ENCODE data around the gene ZBTB34.
A peak's percentile ranks its signal among the peaks of the same experiment; 100 is the strongest.
"Not testable (repeated sequence)": the region's sequence is repeated elsewhere in the genome, so short reads cannot be mapped to it uniquely, and the experiment has no call there.

Gene ZBTB34, protein sequence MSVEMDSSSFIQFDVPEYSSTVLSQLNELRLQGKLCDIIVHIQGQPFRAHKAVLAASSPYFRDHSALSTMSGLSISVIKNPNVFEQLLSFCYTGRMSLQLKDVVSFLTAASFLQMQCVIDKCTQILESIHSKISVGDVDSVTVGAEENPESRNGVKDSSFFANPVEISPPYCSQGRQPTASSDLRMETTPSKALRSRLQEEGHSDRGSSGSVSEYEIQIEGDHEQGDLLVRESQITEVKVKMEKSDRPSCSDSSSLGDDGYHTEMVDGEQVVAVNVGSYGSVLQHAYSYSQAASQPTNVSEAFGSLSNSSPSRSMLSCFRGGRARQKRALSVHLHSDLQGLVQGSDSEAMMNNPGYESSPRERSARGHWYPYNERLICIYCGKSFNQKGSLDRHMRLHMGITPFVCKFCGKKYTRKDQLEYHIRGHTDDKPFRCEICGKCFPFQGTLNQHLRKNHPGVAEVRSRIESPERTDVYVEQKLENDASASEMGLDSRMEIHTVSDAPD

DNA sequence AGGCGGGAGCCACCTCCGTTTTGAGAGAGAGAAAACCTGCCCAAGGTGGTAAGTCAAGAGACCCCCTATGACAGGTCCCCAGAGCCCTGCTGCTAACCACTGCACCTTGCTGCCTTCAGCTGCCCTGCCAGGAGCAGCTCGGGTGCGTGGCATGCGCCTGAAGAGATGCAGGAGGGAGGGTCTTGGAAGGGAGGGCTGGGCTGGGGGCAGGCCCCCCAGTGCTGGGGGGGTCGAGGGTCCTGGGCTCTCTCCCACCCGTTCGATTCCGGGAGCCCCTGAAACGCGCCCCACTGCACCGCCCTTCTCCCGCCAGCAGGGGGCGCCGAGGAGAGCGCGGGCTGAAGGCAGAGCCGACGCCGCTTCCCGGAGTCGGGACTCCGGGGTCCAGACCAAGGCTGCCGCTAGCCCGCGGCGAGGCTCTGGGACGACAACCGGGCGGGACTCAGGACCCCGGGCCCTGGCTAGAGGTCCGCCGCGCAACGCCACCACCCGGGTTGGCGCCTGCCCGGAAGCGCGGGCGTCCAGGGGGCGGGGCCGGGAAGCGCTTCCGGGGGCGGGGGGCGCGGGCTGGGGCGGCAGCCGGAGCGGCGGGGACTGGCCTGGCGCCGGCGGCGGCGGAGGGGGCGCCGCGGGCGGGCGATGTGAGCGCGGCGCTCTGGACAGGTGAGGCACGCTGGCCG, at the start of gene ZBTB34:
TSS of gene ZBTB34 (plus strand) at position 563 of the 680 bp plus-strand sequence. CDS start 18,761 bp downstream, outside the sequence.
- DNase-seq: peak; percentile 49

DNA sequence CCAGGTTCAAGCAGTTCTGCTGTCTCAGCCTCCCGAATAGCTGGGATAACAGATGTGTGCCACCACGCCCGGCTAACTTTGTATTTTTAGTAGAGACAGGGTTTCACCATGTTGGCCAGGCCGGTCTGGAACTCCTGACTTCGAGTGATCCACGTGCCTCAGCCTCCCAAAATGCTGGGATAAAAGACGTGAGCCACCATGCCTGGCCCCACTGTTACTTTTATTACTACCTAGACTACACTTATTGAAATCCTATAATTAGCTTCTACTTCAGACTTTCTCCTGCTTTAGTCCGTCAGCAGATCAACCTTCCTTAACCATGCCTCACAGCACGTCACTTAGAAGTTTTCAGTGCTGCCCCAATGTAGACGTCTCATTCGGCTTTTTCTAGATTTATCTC, 47.4 kb upstream of the ZBTB34 start:
- no peak for DNase-seq

DNA sequence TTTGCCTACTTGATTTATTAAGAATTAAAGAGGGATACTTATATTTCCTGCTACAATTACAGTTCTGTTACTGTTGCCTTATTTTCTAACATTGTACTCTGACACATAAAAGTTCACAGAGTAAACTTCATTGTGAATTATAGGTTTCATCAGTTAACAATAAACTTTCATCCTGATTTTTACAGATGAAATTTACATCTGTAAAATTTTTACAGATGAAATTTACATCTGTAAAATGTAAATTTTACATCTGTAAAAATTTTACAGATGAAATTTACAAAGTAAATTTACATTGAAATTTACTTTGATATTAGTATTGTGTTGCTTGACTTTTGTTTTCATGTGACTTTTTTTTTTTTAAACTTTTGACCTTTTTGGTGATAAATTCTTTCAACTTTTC, 46.3 kb upstream of the ZBTB34 start:
- DNase-seq: no peak

DNA sequence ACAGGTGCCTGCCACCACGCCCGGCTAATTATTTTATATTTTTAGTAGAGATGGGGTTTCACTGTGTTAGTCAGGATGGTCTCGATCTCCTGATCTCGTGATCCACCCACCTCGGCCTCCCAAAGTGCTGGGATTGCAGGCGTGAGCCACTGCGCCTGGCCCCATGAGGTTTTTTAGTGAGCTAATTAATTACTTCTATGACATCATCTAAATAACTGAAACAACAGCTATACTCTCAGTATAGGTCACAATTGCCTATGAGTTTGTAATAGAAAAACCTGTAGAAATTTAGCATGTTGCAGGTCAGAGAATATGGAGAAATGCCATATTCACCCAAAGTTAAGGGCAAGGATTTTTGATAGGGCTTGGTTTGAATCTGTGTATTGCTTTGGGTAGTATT, 42.8 kb upstream of the ZBTB34 start:
- not testable (repeated sequence) for DNase-seq

DNA sequence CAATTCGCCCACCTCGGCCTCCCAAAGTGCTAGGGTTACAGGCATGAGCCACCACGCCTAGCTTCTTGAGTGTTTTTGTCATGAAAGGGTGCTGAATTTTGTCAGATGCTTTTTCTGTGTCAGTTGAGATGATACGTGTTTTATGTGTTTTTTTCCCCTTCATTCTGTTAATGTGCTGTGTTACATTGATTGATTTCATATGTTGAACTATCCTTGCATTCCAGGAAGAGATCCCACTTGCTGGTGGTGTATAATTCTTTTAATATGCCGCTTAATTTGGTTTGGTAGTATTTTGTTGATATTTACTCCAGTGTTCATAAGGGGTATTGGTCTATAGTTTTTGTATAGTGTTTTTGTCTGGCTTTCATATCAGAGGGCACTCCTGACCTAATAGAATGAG, 42.0 kb upstream of the ZBTB34 start:
- DNase-seq: no peak

DNA sequence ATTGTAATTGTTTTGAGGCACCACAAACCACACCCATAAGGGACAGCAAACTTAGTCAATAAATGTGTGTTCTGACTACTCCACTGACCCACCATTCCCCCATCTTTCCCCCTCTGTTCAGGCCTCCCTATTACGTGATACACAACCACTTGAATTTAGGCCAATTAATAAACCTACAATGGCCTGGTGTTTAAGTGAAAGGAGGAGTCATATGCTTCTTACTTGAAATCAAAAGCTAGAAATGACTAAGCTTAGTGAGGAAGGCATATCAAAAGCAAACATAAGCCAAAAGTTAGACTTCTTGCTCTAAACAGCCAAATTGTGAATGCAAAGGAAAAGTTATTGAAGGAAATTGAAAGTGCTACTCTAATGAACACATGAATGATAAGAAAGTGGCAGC, 41.0 kb upstream of the ZBTB34 start:
- DNase-seq: peak; percentile 8

DNA sequence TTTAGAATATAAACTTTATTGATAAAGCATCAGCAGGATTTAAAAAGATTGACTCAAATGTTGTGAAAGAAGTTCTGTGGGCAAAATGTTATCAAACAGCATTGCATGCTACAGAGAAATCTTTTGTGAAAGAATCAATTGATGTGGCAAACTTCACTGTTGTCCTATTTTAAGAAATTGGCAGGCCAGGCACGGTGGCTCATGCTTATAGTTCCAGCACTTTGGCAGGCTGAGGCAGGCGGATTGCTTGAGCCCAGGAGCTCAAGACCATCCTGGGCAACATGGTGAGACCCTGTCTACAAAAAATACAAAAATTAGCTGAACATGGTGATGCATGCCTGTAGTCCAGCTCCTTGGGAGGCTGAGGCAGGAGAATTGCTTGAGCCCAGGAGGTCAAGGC, 38.2 kb upstream of the ZBTB34 start:
- DNase-seq: no peak

DNA sequence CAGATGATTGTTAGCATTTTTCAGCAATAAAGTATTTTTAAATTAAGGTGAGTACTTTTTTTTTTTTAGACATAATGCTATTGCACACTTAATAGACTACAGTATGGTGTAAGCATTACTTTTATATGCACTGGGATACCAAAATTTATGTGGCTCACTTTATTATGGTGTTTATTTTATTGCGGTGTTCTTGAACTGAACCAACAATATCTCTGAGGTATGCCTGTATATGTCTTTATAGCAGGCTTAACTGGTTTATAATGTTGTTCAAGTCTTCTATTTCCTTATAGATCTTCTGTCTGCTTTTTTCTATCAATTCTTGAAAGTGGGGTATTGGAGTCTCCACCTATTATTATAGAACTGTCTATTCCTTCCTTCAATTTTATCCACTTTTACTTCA, 37.6 kb upstream of the ZBTB34 start:
- DNase-seq: no peak

DNA sequence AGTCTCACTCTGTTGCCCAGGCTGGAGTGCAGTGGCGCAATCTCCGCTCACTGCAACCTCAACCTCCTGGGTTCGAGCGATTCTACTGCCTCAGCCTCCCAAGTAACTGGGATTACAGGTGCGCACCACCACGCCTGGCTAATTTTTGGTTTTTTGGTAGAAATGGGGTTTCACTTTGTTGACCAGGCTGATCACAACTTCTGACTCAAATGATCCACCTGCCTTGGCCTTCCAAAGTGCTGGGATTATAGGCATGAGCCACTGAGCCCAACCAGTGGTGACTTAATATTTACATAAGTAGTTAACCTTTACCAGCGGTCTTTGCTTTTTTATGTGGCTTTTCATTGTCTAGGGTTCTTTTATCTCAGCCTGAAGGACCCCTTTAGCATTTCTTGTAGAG, 36.4 kb upstream of the ZBTB34 start:
- not testable (repeated sequence) for DNase-seq

DNA sequence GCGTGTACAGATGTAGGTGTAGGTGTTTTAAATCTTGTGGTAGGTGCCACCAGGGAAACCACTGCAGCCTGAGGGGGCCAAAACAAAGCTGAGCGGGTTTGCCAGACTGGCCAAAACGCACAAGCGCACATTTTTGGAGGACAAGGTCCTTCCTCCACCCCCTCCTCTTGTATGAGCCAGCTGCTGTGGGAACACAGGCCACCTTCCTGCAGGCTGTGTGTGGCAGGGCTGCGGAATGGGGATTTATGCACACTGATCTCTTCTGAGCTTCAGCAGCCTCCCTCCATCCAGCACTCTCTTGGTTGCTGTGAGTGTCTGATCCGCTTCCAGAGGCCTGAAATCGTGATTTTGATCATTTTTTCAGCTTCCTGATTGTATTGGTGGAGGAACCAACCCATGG, 33.2 kb upstream of the ZBTB34 start:
- DNase-seq: no peak

DNA sequence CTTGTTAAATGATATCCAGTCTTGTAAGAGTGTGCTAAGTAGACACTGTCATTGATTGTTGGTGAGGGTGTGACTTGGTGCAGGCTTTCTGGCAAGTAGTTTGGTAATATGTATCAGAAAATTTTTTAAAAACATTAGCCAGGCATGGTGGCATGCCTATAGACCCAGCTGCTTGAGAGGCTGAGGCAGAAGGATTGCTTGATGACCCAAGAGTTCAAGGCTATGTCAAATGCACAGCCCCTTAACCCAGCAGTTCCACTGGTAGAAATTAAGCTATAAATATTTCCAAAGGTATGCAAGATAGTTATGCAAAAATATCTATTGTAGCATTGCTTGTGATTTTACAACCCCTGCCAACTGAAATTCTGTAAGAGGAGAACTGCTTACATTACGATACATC, 31.4 kb upstream of the ZBTB34 start:
- no peak for DNase-seq

DNA sequence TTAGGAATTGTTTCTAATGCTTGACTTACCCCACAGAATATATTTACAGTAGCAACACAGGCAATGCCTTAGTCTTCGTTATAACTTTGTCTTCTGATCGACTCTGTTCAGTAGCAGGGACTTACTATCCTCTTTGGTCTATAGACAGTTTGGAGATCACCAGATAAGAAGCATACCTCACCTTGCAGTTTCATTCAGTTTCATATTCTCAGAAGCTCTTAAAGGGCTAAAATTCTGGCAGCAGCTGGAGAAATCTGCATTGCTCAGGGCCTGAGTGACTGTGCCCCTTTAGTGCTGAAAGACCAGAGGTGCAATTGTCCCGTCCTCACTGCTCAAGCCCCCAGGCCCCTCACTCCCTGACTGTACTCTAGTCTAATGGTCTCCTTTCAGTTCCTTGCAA, 29.6 kb upstream of the ZBTB34 start:
- no peak for DNase-seq

DNA sequence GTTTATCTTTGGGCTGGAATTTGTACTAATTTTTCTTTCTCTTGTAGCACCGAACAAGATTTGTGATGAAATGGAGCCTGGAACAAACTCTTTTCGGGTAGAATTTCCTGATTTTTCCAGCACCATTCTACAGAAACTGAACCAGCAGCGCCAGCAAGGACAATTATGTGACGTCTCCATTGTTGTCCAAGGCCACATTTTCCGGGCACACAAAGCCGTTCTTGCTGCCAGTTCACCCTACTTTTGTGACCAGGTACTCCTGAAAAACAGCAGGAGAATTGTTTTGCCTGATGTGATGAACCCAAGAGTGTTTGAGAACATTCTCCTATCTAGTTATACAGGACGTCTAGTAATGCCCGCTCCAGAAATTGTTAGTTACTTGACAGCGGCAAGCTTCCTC, 28.0 kb upstream of the ZBTB34 start:
- DNase-seq: no peak

DNA sequence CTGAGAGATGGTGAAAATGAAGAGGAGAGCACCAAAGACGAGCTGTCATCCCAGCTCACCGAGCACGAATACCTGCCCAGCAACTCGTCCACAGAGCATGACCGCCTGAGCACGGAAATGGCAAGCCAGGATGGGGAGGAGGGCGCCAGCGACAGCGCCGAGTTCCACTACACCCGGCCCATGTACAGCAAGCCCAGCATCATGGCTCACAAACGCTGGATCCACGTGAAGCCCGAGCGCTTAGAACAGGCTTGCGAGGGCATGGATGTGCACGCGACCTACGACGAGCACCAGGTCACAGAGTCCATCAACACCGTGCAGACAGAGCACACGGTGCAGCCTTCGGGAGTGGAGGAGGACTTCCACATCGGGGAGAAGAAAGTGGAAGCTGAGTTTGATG, 27.4 kb upstream of the ZBTB34 start:
- DNase-seq: no peak

DNA sequence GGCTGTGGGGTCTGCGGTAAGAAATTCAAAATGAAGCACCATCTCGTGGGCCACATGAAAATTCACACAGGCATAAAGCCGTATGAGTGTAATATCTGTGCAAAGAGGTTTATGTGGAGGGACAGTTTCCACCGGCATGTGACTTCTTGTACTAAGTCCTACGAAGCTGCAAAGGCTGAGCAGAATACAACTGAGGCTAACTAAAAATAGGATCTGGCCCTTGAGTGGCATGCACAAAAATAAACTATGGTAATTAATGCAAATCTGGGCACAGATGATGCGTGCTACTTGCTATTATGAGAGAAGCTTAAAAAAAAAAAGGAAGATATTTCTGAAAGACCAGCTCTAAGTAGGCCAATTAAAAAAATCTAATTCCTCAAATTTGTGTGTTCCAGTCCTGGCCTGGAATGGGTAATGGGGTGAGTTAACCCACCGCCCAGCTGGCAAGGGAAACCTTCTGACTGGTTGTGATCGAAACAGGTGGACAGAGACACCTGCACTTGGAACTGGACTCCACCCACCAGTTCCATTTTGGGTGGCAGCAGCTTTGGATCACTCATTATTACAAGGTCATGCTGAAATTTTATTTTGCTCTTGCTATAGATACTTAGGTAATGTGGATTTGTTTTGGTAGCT, 26.6 kb upstream of the ZBTB34 start:
- no peak for DNase-seq

DNA sequence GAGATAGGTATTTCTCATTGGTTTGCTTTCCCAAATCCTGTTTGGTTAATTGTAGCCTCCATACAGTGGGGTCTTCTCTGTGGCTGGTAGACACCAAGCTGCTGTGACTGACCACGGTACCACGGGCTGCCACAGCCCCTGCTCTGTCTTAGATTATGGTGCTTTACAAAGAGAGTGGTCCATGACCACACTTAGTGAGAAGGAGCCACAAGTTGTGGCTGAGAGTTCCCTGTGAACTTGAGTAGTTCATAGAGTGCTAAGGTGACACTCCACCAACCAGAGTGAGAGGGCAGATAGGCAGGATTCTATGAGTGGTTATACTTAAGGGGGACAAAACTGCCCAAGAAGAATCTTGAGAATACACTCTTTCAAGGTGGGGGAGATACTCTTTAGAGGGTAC, 25.8 kb upstream of the ZBTB34 start:
- DNase-seq: no peak

DNA sequence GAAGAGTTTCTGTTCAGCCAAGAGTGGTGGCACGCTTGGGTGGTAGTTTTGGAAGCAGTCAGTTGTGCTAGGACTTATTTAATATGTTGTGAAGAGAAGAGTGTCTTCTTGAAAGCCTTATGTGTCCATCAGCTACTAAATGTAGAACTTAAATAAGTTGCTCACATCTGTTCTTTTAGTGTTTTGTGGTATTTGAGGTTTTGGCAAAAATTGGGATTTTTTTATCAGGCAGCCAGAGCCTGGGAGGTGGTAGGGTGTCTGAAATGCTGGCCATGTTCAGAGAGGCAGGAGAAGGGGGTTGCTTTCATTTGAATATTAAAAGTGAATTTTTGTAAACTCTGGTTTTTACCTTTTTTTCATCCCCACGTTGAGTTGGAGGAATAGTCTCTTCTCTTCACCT, 24.2 kb upstream of the ZBTB34 start:
- DNase-seq: no peak

DNA sequence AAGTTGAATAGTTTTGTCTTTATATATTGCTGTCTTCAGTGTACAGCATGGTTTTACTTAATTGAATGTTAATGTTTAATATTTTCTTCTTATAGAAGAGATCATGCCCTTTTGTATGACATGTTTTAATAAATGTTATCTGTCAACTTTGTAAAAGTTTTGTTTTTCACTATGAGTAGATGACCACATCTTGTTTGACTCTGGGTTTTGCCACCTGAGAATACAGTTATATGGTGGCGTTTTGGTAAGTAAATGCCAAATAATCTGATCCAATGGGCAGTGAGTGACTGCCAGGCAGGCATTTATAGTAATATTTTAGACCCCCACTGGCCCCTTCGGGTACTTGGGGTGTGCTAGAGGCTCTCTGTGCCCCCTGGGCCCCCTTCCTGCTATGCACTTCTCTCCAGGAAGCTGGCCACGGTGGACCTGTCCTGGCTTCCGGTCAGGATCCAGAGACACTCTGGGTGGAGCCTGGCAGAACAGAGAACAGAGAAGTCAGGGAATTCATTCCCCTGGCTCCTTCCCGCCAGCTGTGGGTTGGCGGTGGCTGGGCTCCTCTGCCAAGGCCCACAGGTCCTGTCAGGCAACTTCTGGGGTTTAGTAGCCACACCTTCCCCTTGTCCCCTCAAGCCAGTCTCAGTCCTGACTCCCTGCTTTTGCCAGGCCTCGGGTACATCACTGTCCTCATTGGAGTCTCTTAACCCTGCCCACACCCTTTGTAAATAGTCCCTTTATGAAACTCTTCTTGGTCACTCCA, 22.2 kb upstream of the ZBTB34 start:
- DNase-seq: no peak

DNA sequence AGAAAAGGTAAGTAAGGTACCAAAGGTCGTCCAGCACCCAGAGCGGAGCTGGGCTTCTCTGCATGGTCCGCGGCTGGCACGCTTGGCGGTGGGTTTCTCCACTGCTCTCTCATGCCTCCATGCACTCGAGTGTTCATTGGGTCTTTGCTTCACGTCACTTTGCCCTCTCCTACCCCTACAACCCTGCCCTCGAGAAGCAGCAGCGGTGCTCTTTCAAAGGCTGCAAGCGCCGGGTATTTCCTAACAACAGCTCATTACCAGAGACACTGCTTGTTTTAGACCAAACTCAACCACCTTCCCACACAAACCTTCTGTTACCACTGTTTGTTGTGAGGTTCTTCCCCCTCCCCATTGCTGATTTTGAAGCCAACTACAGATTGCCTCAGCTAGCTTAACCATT, 21.5 kb upstream of the ZBTB34 start:
- DNase-seq: no peak

DNA sequence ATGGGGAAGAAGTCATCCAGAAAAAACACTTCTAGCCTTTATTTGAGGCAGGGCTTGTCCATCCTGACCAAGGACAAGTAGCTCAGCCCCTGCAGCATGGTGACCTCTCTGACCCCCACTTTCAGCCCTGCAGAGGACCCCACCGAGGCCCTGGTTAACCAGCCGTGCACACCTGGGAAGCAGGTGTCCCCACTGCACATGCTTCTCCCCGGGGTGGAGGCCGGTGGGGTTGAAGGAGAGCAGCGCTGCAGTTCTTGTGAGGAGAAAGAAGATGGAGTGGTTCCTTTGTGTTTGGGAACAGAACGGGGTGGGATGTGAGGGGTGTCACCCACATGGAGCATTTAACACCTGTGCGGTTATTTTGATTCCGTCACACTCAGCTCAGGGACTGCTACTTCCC, 21.1 kb upstream of the ZBTB34 start:
- no peak for DNase-seq

DNA sequence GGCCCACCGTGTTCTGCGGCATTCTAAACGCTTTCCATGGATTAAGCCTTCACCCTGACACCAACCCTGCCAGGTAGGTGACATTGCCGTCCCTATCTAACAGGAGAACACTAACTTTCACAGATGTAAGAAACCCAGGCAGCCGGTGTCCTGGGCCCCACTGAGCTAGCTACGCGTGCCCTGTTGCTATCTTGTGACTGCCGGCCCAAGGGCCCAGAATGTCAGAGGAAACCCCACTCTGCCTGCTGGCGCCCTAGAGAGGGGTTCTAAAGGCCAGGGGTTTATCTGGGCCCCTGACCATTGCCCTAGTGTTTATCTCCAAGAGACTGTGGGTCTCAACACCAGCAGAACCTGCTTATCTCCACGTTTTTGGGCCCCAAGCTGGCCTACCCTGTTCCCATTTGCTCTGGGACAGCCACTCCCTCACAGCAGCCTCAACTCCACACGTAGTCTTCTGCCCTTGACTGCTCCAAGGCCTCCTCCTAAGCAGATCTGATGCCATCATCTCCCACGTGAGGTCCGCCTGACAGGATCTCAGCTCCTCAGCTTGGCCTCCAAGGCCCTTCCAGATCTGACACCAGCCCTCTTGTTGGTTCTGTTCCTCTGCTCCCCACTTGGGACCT, 18.1 kb upstream of the ZBTB34 start:
- no peak for DNase-seq

DNA sequence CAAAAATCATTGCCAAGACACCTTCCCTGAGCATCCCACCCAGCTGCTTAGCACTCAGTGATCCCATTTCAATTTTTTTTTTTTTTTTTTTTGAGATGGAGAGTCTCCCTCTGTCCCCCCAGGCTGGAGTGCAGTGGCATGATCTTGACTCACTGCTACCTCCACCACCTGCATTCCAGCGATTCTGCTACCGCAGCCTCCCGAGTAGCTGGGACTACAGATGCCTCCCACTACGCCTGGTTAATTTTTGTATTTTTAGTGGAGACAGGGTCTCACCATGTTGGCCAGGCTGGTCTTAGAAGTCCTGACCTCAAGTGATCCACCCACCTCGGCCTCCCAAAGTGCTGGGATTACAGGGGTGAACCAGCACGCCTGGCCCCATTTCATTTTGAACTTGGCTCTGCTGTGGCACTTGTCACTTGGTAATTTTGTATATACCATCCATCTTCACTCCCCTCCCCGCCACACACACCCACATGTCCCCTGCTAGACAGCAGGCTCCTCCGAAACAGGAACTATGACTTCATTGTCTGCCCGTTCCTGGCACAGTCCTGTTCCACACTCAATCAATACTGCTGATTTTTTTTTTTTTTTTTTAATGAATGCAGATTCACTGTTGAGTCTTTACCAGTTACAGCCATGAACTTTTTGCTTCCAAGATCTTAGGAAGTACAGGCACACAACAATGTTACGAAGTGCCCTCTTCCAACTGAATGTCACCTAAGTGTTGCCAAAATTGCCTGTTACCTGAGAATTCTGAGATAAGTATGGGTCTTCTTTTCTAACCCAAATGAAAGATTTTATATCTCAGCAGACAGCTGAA, 17.3 kb upstream of the ZBTB34 start:
- peak; percentile 77 for DNase-seq

All from inflammatory macrophage treated with lipopolysaccharide for 4 hours (primary cell).